Measurements from ENCODE around the gene ERCC6. TPM values are rescaled to one million over a fixed set of nuclear protein-coding genes. Genes with fewer than 3 reads are reported as not detected.

ERCC6 gene
- total RNA-seq, 1 experiment from 2014 or later: 7.1 TPM

DNA sequence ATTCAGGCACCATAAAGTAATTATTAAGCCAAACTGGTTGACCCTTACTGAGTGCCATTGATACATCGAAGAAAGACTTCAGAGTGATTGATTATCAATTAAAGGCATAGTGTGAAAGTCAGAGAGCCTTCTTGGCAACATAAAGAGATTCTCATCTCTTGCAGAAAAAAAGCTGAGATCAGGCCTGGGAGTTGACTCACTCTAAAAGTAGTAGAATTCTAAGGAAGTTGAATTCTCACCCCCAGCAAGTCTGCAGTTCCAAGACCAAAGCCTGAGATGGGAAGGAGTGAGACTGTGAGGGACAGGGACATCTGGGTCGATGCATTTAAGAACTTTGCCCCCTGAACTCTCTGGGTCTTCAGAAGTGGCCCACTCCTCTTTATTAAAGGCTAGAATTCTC lies 21.6 kb upstream of the ERCC6 start:
- no peak for DNase-seq
- Histone ChIP-seq H3K27me3 (no peaks in the 10 kb centered on the region), H3K4me3 (no peak overlapping the region), H3K27ac (no peak overlapping the region), H3K36me3 (no peaks in the 10 kb centered on the region), H3K9me3 (replicated peaks) (no peaks in the 10 kb centered on the region), H3K4me1 (no peaks in the 10 kb centered on the region)

GRCh38 chr10:49559476-49559875 lies 20.6 kb upstream of the ERCC6 start:
- Histone ChIP-seq H3K27ac (no peak overlapping the region), H3K27me3 (no peaks in the 10 kb centered on the region), H3K4me1 (no peaks in the 10 kb centered on the region), H3K36me3 (no peaks in the 10 kb centered on the region), H3K4me3 (no peak overlapping the region), H3K9me3 (replicated peaks) (no peaks in the 10 kb centered on the region)
- DNase-seq: no peak

DNA sequence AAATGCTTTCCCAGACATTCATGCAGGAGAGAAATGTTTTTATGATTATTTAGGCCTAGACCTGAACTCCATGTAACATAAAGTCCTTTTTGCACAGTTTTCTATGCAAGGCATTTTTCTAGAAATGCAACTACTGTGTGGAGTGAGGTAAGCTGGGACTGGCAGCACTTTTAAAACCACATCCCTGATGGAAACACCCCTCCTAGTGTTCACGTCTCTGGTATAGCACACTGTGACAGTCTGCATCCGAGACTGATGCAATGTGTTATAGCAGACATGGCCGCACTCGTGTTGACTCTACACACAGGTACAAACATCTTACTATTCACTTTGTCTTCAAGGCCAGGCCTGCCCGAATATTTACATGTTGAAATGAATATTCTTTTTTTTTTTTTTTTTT lies 19.3 kb upstream of the ERCC6 start:
- no peak for DNase-seq
- Histone ChIP-seq H3K4me1 (no peaks in the 10 kb centered on the region), H3K27me3 (no peaks in the 10 kb centered on the region)

DNA sequence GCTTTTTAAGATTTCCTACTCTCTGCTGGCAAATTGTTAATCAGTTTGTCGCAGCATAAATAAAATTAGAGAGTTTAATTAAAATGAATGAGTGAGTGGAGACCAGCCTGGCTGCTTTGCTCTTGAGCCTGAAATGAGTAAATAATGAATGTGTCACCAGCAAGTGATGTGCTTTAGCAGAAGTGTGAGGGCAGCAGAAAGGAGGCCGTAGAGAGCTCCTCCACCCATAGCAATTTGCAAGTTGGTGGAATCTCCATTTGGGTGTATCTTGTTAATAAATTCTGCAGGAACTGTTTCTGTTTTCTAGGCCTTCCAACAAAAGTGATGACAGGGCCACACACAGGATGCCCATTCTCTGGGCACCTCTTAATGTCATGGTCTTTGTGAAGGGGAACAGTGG lies 18.8 kb upstream of the ERCC6 start:
- no peak for DNase-seq
- no peak overlapping the region for H3K4me3 ChIP-seq
- H3K4me1 ChIP-seq: no peaks in the 10 kb centered on the region
- H3K36me3 ChIP-seq: no peaks in the 10 kb centered on the region
- no peaks in the 10 kb centered on the region for H3K27me3 ChIP-seq
- no peak overlapping the region for H3K27ac ChIP-seq
- H3K9me3 ChIP-seq (replicated peaks): no peaks in the 10 kb centered on the region

More for the DNA sequence above, 19.3 kb upstream of the ERCC6 start:
- no peaks in the 10 kb centered on the region for H3K9me3 ChIP-seq (replicated peaks)
- no peaks in the 10 kb centered on the region for H3K36me3 ChIP-seq
- no peak overlapping the region for H3K4me3 ChIP-seq
- no peak overlapping the region for H3K27ac ChIP-seq

DNA sequence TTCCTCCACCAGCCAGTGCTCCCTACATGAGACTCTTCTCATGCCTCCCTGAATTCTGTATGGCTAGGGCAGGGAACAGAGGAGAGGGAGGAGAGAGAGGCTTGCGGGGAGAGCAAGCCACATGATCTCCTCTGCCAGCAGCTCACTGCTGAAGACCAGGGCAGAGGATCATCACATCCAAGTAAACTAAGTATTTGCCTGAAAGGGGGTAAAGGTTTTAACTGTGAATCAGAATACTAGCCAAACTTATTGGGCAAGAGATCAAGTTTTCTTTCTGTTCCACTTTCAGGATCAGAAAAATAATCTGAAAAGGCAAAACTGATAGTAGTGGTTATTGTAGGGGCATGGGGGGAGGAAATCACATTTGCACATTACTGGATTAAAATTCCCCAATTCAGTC lies 17.8 kb upstream of the ERCC6 start:
- Histone ChIP-seq H3K4me1 (no peaks in the 10 kb centered on the region), H3K27ac (no peak overlapping the region), H3K9me3 (replicated peaks) (no peaks in the 10 kb centered on the region), H3K27me3 (no peaks in the 10 kb centered on the region), H3K36me3 (no peaks in the 10 kb centered on the region), H3K4me3 (no peak overlapping the region)
- DNase-seq: no peak

- Histone ChIP-seq H3K4me1 (no peaks in the 10 kb centered on the region), H3K9me3 (replicated peaks) (no peaks in the 10 kb centered on the region), H3K27ac (no peak overlapping the region), H3K4me3 (no peak overlapping the region), H3K36me3 (no peaks in the 10 kb centered on the region), H3K27me3 (no peaks in the 10 kb centered on the region)
- no peak for DNase-seq
These were observed 13.4 kb upstream of the ERCC6 start for GRCh38 chr10:49552277-49552676.

GRCh38 chr10:49550563-49550962 lies 11.6 kb upstream of the ERCC6 start:
- H3K4me1 ChIP-seq: no peaks in the 10 kb centered on the region
- no peaks in the 10 kb centered on the region for H3K36me3 ChIP-seq
- H3K27me3 ChIP-seq: no peaks in the 10 kb centered on the region
- H3K27ac ChIP-seq: no peak overlapping the region
- DNase-seq: no peak
- H3K9me3 ChIP-seq (replicated peaks): no peaks in the 10 kb centered on the region
- H3K4me3 ChIP-seq: no peak overlapping the region

DNA sequence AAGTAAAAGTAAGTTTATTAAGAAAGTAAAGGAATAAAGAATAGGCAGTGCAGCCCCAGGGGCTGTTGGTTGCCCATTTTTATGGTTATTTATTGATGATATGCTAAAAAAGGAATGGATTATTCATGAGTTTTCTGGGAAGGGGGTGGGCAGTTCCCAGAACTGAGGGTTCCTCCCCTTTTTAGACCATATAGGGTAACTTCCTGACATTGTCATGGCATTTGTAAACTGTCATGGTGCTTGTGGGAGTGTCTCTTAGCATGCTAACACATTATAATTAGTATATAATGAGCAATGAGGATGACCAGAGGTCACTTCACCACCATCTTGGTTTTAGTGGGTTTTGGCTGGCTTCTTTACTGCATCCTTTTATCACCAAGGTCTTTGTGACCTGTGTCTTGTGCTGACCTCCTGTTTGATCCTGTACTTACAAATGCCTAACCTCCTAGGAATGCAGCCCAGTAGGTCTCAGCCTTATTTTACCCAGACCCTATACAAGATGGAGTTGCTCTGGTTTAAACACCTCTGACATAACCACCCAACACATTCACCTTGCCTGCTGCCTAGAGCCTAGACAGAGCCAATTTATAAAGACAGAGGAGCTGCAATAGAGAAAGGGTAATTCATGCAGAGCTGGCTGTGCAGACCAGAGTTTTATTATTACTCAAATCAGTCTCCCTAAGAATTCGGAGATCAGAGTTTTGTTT lies 10.9 kb upstream of the ERCC6 start:
- DNase-seq: no peak
- Histone ChIP-seq H3K27me3 (no peaks in the 10 kb centered on the region), H3K9me3 (replicated peaks) (no peaks in the 10 kb centered on the region), H3K36me3 (no peaks in the 10 kb centered on the region), H3K27ac (no peak overlapping the region), H3K4me3 (no peak overlapping the region), H3K4me1 (no peaks in the 10 kb centered on the region)

DNA sequence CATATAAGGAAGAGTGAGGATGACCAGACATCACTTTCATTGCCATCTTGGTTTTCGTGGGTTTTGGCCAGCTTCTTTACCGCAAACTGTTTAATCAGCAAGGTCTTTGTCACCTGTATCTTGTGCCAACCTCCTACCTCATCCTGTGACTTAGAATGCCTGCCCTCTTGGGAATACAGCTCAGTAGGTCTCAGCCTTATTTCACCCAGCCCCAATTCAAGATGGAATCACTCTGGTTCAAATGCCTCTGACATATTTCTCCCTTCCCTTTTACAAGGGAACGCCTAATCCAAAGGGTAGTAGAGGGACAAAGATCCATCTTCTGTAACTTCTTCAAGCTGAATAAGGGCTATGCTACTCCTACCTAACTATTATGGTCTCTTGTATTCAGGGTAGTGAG lies 4.7 kb upstream of the ERCC6 start:
- Histone ChIP-seq H3K4me3 (no peak overlapping the region), H3K4me1 (no peaks in the 10 kb centered on the region), H3K36me3 (no peaks in the 10 kb centered on the region), H3K27me3 (no peaks in the 10 kb centered on the region), H3K9me3 (replicated peaks) (no peaks in the 10 kb centered on the region), H3K27ac (no peak overlapping the region)
- no peak for DNase-seq

DNA sequence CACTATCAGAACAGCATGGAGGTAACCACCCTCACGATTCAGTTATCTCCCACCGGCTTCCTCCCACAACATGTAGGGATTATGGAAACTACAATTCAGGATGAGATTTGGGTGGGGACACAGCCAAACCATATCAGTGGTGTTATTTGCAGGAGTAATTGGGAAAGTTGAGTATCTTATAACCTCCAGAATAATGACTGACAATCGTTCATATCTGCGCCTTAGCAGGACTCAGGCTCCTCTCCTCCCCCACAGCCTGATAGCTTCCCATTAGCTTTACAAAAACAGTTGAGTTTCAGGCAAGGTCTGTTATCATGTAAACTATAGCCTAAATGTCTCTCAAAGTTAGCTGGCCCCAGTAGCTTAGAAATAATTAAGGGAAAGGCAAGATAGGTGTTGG lies 3.4 kb upstream of the ERCC6 start:
- H3K27ac ChIP-seq: no peak overlapping the region
- no peaks in the 10 kb centered on the region for H3K36me3 ChIP-seq
- no peaks in the 10 kb centered on the region for H3K27me3 ChIP-seq
- DNase-seq: no peak
- H3K9me3 ChIP-seq (replicated peaks): no peaks in the 10 kb centered on the region
- H3K4me3 ChIP-seq: no peak overlapping the region
- no peaks in the 10 kb centered on the region for H3K4me1 ChIP-seq

- H3K4me3 ChIP-seq: no peak overlapping the region
- no peak overlapping the region for H3K27ac ChIP-seq
- H3K9me3 ChIP-seq (replicated peaks): no peaks in the 10 kb centered on the region
- no peak for DNase-seq
- no peaks in the 10 kb centered on the region for H3K4me1 ChIP-seq
- no peaks in the 10 kb centered on the region for H3K27me3 ChIP-seq
- H3K36me3 ChIP-seq: no peaks in the 10 kb centered on the region
These were observed 2.8 kb upstream of the ERCC6 start for GRCh38 chr10:49541762-49542161.

DNA sequence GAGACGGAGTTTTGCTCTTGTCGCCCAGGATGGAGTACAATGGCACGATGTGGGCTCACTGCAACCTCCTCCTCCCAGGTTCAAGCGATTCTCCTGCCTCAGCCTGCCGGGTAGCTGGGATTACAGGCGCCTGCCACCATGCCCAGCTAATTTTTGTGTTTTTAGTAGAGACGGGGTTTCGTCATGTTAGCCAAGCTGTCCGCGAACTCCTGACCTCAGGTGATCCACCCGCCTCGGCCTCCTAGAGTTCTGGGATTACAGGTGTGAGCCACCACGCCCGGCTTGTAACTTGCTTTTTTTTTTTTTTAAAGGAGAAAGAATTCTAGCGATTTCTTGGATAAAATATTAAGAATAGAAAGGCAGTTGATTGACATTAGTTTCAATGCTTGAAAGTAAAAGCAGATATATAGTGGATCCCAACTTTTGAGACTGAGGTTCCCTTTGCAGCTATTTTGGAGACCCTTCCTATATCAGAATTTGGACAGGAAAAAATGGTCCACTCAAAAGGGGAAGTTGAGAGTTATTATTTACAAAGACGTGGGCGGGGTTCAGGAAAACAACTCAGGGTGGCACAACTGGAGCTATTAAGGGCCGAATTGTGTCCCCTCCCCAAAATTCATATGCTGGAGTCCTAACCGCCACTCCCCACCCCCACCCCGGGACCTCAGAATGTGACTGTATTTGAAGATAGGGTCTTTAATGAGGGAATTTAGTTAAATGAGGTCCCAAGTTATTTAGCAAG lies 1.3 kb upstream of the ERCC6 start:
- DNase-seq: no peak
- no peak overlapping the region for H3K27ac ChIP-seq
- H3K27me3 ChIP-seq: no peaks in the 10 kb centered on the region
- no peaks in the 10 kb centered on the region for H3K9me3 ChIP-seq (replicated peaks)
- H3K36me3 ChIP-seq: no peaks in the 10 kb centered on the region
- peak overlapping the region; percentile 91 for H3K4me3 ChIP-seq
- H3K4me1 ChIP-seq: no peaks in the 10 kb centered on the region

DNA sequence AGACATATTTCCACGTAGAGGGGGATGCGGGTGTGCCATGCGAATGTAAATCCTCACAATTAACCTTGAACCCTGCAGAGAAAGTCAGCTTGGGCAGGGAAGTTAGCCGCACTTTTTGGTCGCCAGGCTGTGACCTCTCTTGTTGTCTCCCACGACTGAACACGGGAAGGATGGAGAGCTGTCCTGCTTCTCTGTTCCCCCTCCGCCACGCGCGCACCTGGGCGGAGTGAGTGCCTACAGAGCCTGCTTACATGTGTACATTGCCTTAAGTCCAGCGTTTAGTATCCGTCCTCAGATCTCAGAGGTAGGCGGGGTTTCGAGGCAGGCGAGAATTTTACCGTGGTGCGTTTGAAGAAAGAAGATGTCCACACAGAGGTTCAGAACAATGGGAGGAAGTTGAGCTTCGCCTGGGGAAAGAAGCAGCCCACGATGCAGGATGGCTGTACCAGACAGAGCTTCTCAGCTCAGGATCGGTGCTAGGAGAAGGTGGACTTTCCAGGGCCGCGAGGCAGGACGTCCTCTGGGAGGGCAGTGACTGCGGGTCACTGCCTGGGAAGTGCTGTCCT lies 482 bp upstream of the ERCC6 start:
- no peaks in the 10 kb centered on the region for H3K9me3 ChIP-seq (replicated peaks)
- no peaks in the 10 kb centered on the region for H3K4me1 ChIP-seq
- peak; percentile 15 to 41 for DNase-seq
- H3K36me3 ChIP-seq: no peaks in the 10 kb centered on the region
- H3K27ac ChIP-seq: no peak overlapping the region
- peak overlapping the region; percentile 91 for H3K4me3 ChIP-seq
- H3K27me3 ChIP-seq: no peaks in the 10 kb centered on the region

- Histone ChIP-seq H3K9me3 (replicated peaks) (no peaks in the 10 kb centered on the region), H3K27ac (no peak overlapping the region), H3K4me3 (no peak overlapping the region), H3K4me1 (no peaks in the 10 kb centered on the region), H3K36me3 (no peaks in the 10 kb centered on the region; the same call in 1 of the 2 replicates), H3K27me3 (no peaks in the 10 kb centered on the region)
- DNase-seq: no peak
These were observed 4.1 kb downstream of the ERCC6 start for GRCh38 chr10:49534670-49535381.

DNA sequence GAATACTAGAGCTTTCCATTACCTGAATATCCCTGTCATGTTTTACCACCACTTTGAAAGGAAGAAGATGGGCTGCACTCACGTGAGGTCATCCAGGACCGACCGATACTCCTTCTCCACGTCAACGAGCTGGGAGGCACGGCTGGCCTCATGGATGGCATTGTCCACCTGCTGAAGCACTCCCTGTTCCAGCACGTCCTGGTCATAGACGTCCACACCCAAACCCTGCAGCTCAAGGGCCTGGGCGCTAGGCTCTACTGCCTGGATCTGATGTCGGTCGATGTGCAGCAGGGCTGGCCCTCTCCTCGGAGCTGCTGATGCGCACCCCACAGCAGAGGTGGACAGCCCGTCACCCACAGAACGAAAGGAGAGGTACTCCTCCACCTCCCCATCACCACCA lies 6.5 kb downstream of the ERCC6 start:
- no peak overlapping the region for H3K4me3 ChIP-seq
- no peaks in the 10 kb centered on the region; the same call in none of the 2 replicates for H3K36me3 ChIP-seq
- no peak for DNase-seq
- H3K4me1 ChIP-seq: no peaks in the 10 kb centered on the region
- H3K9me3 ChIP-seq (replicated peaks): no peaks in the 10 kb centered on the region
- no peak overlapping the region for H3K27ac ChIP-seq
- no peaks in the 10 kb centered on the region for H3K27me3 ChIP-seq
